K562 (cell line): ENCODE measurements around the gene FAM90A1. TPM values are rescaled to one million over a fixed set of nuclear protein-coding genes. Genes with fewer than 3 reads are reported as not detected.

Experiments used
- polyA plus RNA-seq, 8 experiments: library from polyadenylated mRNA; depleted of rRNA in 4 of 8; stranded (reverse) in 5 of 8; unstranded in 3 of 8; fragments of >200 nt; fragmentation: Nextera tagmentation in 2 of 8; fragmentation: Illumina TruSeq in 1 of 8; extraction: Ambion mirVana in 2 of 8; extraction: Trizol in 1 of 8; gene quantifications; 2 replicates each; pipeline versions ENCODE4 v1.2.1 to v1.2.3, GENCODE V29; 2011 to 2014; ENCODE audit warnings: inconsistent platforms in 1 of 8, missing spikeins in 1 of 8
- total RNA-seq, 7 experiments: library from RNA; depleted of rRNA in 6 of 7; stranded (reverse); fragments of >200 nt in 6 of 7; fragmentation: Illumina TruSeq in 2 of 7; extraction: Trizol in 2 of 7; gene quantifications; 2 replicates each; pipeline versions ENCODE4 v1.2.1 to v1.2.3, GENCODE V29; 2011 to 2021; ENCODE audit warnings: low replicate concordance in 1 of 7

FAM90A1 gene
- total and polyA plus RNA-seq, 9 of the 15 experiments (the other 6 are each of a cell fraction or from before 2014, with no cell fraction given), result 0.01 to 0.16 (median 0.04) TPM; not detected in 4

Other genes with a start within 250 kb of the FAM90A1 start
- gene FOXJ2, start 194.9 kb downstream of the FAM90A1 start, total RNA-seq (2014; rRNA removed), result 2.9 and 4.0 TPM in 2 replicates
- gene FOXJ2, start 194.9 kb downstream of the FAM90A1 start, total RNA-seq (2014; rRNA removed; fragmentation: Illumina TruSeq; extraction: Trizol), result 1.9 and 2.1 TPM in 2 replicates
- gene FOXJ2, start 194.9 kb downstream of the FAM90A1 start, total RNA-seq (2015; rRNA removed; fragmentation: Illumina TruSeq; extraction: Trizol), result 2.4 and 2.5 TPM in 2 replicates
- 6.6 and 6.8 TPM in 2 replicates for gene FOXJ2, start 194.9 kb downstream of the FAM90A1 start, total RNA-seq (2021)
- gene FOXJ2, start 194.9 kb downstream of the FAM90A1 start, polyA plus RNA-seq (2011; rRNA removed), result 2.3 and 3.2 TPM in 2 replicates
- 5.7 and 7.5 TPM in 2 replicates for gene FOXJ2, start 194.9 kb downstream of the FAM90A1 start, polyA plus RNA-seq (2014; fragmentation: Illumina TruSeq; extraction: Trizol)
- 1 to 10 TPM; 1.0 to 1.1 TPM for gene FOXJ2, start 194.9 kb downstream of the FAM90A1 start, polyA plus RNA-seq (2014; fragmentation: Nextera tagmentation; extraction: Ambion mirVana)
- gene FOXJ2, start 194.9 kb downstream of the FAM90A1 start, polyA plus RNA-seq (2014; rRNA removed), result 3.7 and 4.2 TPM in 2 replicates
- 2.2 and 2.5 TPM in 2 replicates for gene C3AR1, start 161.3 kb downstream of the FAM90A1 start, total RNA-seq (2014; rRNA removed)
- gene C3AR1, start 161.3 kb downstream of the FAM90A1 start, total RNA-seq (2014; rRNA removed; fragmentation: Illumina TruSeq; extraction: Trizol), result 3.7 and 3.8 TPM in 2 replicates
- 2.4 and 2.5 TPM in 2 replicates for gene C3AR1, start 161.3 kb downstream of the FAM90A1 start, total RNA-seq (2015; rRNA removed; fragmentation: Illumina TruSeq; extraction: Trizol)
- gene C3AR1, start 161.3 kb downstream of the FAM90A1 start, total RNA-seq (2021), result 3.5 and 3.9 TPM in 2 replicates
- 3.6 and 9.5 TPM in 2 replicates for gene C3AR1, start 161.3 kb downstream of the FAM90A1 start, polyA plus RNA-seq (2011; rRNA removed)
- gene C3AR1, start 161.3 kb downstream of the FAM90A1 start, polyA plus RNA-seq (2014; fragmentation: Illumina TruSeq; extraction: Trizol), result 7.0 and 7.2 TPM in 2 replicates
- 10 to 100 TPM; 11.5 to 12.9 TPM for gene C3AR1, start 161.3 kb downstream of the FAM90A1 start, polyA plus RNA-seq (2014; fragmentation: Nextera tagmentation; extraction: Ambion mirVana)
- 4.7 and 5.3 TPM in 2 replicates for gene C3AR1, start 161.3 kb downstream of the FAM90A1 start, polyA plus RNA-seq (2014; rRNA removed)
- gene NECAP1, start 145.3 kb downstream of the FAM90A1 start, total RNA-seq (2014; rRNA removed), result 21.7 and 21.9 TPM in 2 replicates
- 21.0 and 23.6 TPM in 2 replicates for gene NECAP1, start 145.3 kb downstream of the FAM90A1 start, total RNA-seq (2014; rRNA removed; fragmentation: Illumina TruSeq; extraction: Trizol)
- gene NECAP1, start 145.3 kb downstream of the FAM90A1 start, total RNA-seq (2015; rRNA removed; fragmentation: Illumina TruSeq; extraction: Trizol), result 22.8 and 27.4 TPM in 2 replicates
- gene NECAP1, start 145.3 kb downstream of the FAM90A1 start, total RNA-seq (2021), result 18.9 and 21.7 TPM in 2 replicates
- gene NECAP1, start 145.3 kb downstream of the FAM90A1 start, polyA plus RNA-seq (2011; rRNA removed), result 19.1 and 20.9 TPM in 2 replicates
- 17.1 and 18.1 TPM in 2 replicates for gene NECAP1, start 145.3 kb downstream of the FAM90A1 start, polyA plus RNA-seq (2014; fragmentation: Illumina TruSeq; extraction: Trizol)
- gene NECAP1, start 145.3 kb downstream of the FAM90A1 start, polyA plus RNA-seq (2014; fragmentation: Nextera tagmentation; extraction: Ambion mirVana), result 10 to 100 TPM; 22.1 to 32.8 TPM
- gene NECAP1, start 145.3 kb downstream of the FAM90A1 start, polyA plus RNA-seq (2014; rRNA removed), result 19.0 and 22.5 TPM in 2 replicates
- not detected in 2 replicates for gene CLEC4A, start 104.0 kb downstream of the FAM90A1 start, total RNA-seq (2014; rRNA removed)
- gene CLEC4A, start 104.0 kb downstream of the FAM90A1 start, total RNA-seq (2014; rRNA removed; fragmentation: Illumina TruSeq; extraction: Trizol), result not detected in 2 replicates
- gene CLEC4A, start 104.0 kb downstream of the FAM90A1 start, total RNA-seq (2015; rRNA removed; fragmentation: Illumina TruSeq; extraction: Trizol), result not detected in 2 replicates
- gene CLEC4A, start 104.0 kb downstream of the FAM90A1 start, total RNA-seq (2021), result 0.16 TPM in 1 of 2 replicates, not detected in the other
- gene CLEC4A, start 104.0 kb downstream of the FAM90A1 start, polyA plus RNA-seq (2011; rRNA removed), result 0.20 and 0.46 TPM in 2 replicates
- gene CLEC4A, start 104.0 kb downstream of the FAM90A1 start, polyA plus RNA-seq (2014; fragmentation: Illumina TruSeq; extraction: Trizol), result not detected in 2 replicates
- under 1 TPM; 0.06 to 0.27 TPM for gene CLEC4A, start 104.0 kb downstream of the FAM90A1 start, polyA plus RNA-seq (2014; fragmentation: Nextera tagmentation; extraction: Ambion mirVana)
- gene CLEC4A, start 104.0 kb downstream of the FAM90A1 start, polyA plus RNA-seq (2014; rRNA removed), result not detected in 2 replicates
- gene ZNF705A, start 70.6 kb downstream of the FAM90A1 start, total RNA-seq (2014; rRNA removed), result not detected in 2 replicates
- gene ZNF705A, start 70.6 kb downstream of the FAM90A1 start, total RNA-seq (2014; rRNA removed; fragmentation: Illumina TruSeq; extraction: Trizol), result not detected in 2 replicates
- not detected in 2 replicates for gene ZNF705A, start 70.6 kb downstream of the FAM90A1 start, total RNA-seq (2015; rRNA removed; fragmentation: Illumina TruSeq; extraction: Trizol)
- gene ZNF705A, start 70.6 kb downstream of the FAM90A1 start, total RNA-seq (2021), result not detected in 2 replicates
- gene ZNF705A, start 70.6 kb downstream of the FAM90A1 start, polyA plus RNA-seq (2011; rRNA removed), result not detected in 2 replicates
- not detected in 2 replicates for gene ZNF705A, start 70.6 kb downstream of the FAM90A1 start, polyA plus RNA-seq (2014; fragmentation: Illumina TruSeq; extraction: Trizol)
- gene ZNF705A, start 70.6 kb downstream of the FAM90A1 start, polyA plus RNA-seq (2014; fragmentation: Nextera tagmentation; extraction: Ambion mirVana), result not detected
- not detected in 2 replicates for gene ZNF705A, start 70.6 kb downstream of the FAM90A1 start, polyA plus RNA-seq (2014; rRNA removed)
- gene CLEC6A, start 228.3 kb upstream of the FAM90A1 start, total RNA-seq (2014; rRNA removed), result not detected in 2 replicates
- not detected in 2 replicates for gene CLEC6A, start 228.3 kb upstream of the FAM90A1 start, total RNA-seq (2014; rRNA removed; fragmentation: Illumina TruSeq; extraction: Trizol)
- gene CLEC6A, start 228.3 kb upstream of the FAM90A1 start, total RNA-seq (2015; rRNA removed; fragmentation: Illumina TruSeq; extraction: Trizol), result not detected in 2 replicates
- gene CLEC6A, start 228.3 kb upstream of the FAM90A1 start, total RNA-seq (2021), result not detected in 2 replicates
- gene CLEC6A, start 228.3 kb upstream of the FAM90A1 start, polyA plus RNA-seq (2011; rRNA removed), result not detected in 2 replicates
- gene CLEC6A, start 228.3 kb upstream of the FAM90A1 start, polyA plus RNA-seq (2014; fragmentation: Illumina TruSeq; extraction: Trizol), result not detected in 2 replicates
- gene CLEC6A, start 228.3 kb upstream of the FAM90A1 start, polyA plus RNA-seq (2014; fragmentation: Nextera tagmentation; extraction: Ambion mirVana), result not detected
- not detected in 2 replicates for gene CLEC6A, start 228.3 kb upstream of the FAM90A1 start, polyA plus RNA-seq (2014; rRNA removed)